ENCODE results near the gene KRT6C.

KRT6C gene

DNA sequence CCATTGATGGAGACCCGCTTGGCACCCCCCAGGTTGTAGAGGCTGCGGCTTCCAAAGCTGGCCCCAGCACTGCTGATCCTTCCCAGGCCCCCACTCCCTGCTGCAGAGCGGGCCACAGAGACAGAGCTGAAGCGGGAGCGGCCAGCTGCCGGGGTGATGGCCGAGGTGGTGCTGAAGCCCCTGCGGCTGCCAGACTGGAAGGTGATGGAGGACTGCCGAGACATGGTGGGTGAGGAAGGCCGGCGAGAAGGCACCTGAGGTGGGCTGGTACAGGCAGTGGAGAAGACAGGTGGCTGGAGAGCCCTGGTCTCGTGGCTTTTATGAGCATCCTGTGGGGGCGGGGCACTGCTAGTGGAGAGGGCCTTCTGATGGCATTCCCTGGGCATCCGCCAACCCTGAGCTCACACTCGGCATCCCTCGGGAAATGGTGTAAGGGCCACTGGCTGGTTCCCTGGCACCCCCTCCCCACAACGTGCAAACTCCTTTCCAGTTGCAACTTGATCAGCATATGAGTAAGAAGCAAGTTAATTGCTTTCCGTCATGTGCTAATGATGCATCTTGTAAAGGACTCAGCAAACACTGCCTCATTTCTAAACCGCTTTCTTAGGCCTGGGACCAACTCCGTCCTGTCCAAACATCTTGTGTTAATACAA, 39.4 kb downstream of the KRT6C start, which contains the start of gene KRT75:
KRT75 (minus strand) TSS at position 291 of the 653 bp plus-strand sequence; CDS start at position 224, 67 bp downstream.
- no peak for DNase-seq

GRCh38 chr12:52433501-52434080, 40.0 kb downstream of the KRT6C start:
- no peak for DNase-seq

DNA sequence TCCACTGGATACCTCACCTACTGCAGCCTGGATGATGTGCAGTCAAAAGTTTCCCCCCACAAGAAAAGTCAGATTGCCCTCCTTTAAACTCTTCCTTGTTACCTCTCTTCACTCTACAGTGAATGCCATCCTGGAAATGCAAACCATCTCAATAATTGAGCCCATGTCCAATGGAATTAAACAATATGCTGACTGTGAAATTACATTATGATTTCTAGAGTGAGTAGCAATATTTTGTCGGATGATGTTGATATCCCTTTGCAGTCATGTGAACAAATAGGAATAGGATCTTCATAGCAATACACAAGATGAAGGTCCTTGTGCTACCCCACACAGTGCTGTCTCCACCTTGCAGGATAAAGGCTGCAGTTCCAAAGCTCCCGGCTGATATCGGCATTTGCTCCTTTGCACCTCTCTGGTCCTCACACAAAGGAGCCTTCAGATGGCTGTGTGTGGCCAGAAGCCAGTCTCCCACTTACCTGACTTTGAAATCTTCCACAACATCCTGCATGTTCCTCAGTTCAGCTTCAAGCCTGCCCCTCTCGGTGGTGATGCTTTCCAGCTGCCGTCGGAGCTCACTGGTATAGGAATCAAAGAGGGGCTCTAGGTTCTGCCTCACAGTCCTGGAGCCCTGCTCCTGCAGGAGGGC, 40.9 kb downstream of the KRT6C start:
- no peak for DNase-seq

DNA sequence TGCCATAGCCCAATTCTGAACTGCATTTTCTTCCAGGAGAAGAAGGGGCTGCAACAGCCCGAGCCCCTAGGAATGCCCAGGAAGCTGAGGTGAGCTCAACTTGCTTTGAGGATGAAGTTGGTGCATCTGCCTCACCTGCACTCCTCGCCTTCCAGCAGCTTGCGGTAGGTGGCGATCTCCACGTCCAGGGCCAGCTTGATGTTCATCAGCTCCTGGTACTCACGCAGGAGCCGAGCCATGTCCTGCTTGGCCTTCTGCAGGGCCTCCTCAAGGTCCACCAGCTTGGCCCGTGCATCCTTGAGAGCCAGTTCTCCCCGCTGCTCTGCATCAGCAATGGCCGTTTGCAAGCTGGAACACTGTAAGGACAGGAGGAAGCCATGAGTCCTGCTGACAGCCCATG, 45.5 kb downstream of the KRT6C start:
- no peak for DNase-seq

DNA sequence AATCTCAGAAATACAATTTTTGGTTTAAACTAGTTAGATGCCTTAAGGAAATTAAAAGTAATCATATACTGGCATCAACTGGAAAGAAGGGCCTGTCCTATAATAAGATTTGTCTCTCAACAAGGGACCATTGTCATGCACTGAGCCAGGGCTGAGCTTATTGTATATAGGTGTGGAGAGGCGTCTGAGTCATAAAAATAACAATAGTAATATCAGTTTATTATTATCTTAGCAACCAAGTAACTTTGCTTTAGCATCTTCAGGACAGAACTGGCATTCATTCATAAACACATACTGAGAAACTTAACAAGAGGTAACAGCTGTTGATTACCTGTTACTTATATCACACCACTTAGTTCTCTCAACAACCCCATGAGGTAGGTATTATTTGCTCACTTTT, 46.5 kb downstream of the KRT6C start:
- DNase-seq: no peak

GRCh38 chr12:52426034-52426433, 47.6 kb downstream of the KRT6C start:
- DNase-seq: no peak

DNA sequence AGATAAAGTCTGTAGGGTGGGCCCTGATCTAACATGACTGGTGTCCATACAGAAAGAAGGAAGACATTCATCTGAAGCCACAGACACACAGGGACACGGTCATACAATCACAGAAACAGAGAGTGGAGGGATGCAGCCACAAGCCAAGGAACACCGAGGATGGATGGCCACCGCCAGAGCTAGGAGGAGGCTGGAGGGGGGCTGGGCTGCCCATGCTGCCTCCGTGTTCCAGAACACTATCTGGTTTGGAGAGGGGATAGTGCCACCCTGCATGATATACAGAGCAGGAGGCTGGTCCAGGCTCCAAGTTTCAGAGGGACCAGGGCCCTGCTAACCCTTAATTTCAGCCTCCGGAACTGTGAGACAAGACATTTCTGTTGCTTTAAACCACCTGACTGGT, 48.1 kb downstream of the KRT6C start:
- DNase-seq: no peak

GRCh38 chr12:52423661-52424500, 49.7 kb downstream of the KRT6C start:
- DNase-seq: peak; percentile 58

- no peak for DNase-seq
Measured at GRCh38 chr12:52423035-52423434, 50.6 kb downstream of the KRT6C start.

- no peak for DNase-seq
Measured at GRCh38 chr12:52419656-52420055, 53.9 kb downstream of the KRT6C start.

DNA sequence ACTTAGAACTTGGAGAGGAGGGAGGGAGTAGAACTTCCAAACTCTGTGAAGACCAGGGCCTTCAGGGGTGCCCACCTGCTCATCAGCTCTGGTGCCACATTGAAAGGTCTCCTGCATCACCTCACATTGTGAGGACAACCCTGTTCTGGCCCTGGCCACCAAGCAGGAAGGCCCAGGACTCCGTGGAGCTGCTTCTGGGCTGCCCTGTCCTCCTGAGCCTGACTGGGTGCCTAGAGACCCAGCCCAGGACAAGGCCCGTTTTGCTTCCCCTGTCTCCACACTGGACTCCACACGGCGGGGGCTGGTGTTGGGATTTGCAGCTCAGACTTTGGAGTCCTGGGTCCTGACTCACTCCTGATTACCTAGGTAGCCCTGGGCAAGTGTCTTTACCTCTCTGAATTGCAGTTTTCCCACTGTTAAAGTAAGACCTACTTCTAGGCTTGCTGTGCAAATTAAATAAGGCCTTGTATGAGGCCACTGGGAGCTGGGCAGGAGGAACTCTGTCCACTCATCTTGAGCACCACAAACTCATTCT, 55.0 kb downstream of the KRT6C start:
- no peak for DNase-seq
